Psoas muscle (tissue), 8 donors: ENCODE data around the gene EIF4B. TPM values are rescaled to one million over a fixed set of nuclear protein-coding genes. Genes with fewer than 3 reads are reported as not detected.
"Not testable (repeated sequence)": the region's sequence is repeated elsewhere in the genome, so short reads cannot be mapped to it uniquely, and the experiment has no call there.

Source experiments
- ATAC-seq, 4 donors: fragments of 200-7000 bp; cut with Tn5 transposase; one replicate each; pipeline ENCODE4 v1.9.1; 2020; ENCODE audit warnings: moderate library complexity in 3 of 4, mild to moderate bottlenecking in 2 of 4
- DNase-seq, 2 donors: peaks; one replicate each; pipeline ENCODE4 v3.0.0-alpha.2; 2020
- H3K27ac ChIP-seq: fragments of 200-600 bp; one replicate; pipeline ENCODE4 v1.8.0; 2022
- H3K27me3 ChIP-seq, 3 donors: fragments of 200-600 bp in 1 of 3; one replicate each; pipeline versions ENCODE4 v1.6.1 to v1.8.0; 2013 to 2022; ENCODE audit warnings: low read length in 2 of 3, mild to moderate bottlenecking in 2 of 3, moderate library complexity in 1 of 3; ENCODE audit not compliant: insufficient read depth in 3 of 3
- H3K36me3 ChIP-seq, 2 donors: fragments of 200-600 bp in 1 of 2; one replicate each; pipeline versions ENCODE4 v1.6.1 to v1.8.0; 2013 to 2022; ENCODE audit warnings: low read depth in 1 of 2, mild to moderate bottlenecking in 1 of 2, moderate library complexity in 1 of 2; ENCODE audit not compliant: insufficient read depth in 1 of 2
- H3K4me1 ChIP-seq: fragments of 200-600 bp; one replicate; pipeline ENCODE4 v1.8.0; 2022
- H3K4me3 ChIP-seq: fragments of 200-600 bp; one replicate; pipeline ENCODE4 v1.8.0; 2022; ENCODE audit warnings: mild to moderate bottlenecking
- H3K9me3 ChIP-seq: fragments of 200-600 bp; one replicate; pipeline ENCODE4 v1.8.0; 2022
- WGBS, 3 donors: extraction: QIAGEN DNeasy Blood & Tissue Kit; methylation state at CpG; one replicate each; pipeline versions ENCODE4 v1.1.6 to v1.1.7; 2013; 5-methylcytosine and 5-hydroxymethylcytosine counted together
- intact Hi-C, 2 donors: fragments of 100-400 bp; cut with DNase I; formaldehyde crosslinking; loops; one replicate each; pipeline versions ENCODE4 v1.11.0 to v1.14.2; 2022
- polyA plus RNA-seq, 3 donors: library from polyadenylated mRNA; stranded (reverse); fragments of 200-250 nt; gene quantifications; one replicate each; pipeline ENCODE4 v1.2.3, GENCODE V29; 2013
- total RNA-seq, 4 donors: library from RNA; stranded (reverse); fragmentation: NEBNext Ultra II Directional in 2 of 4; extraction: Animal tissue kit (Norgen Biotek cat#: 25700) in 2 of 4; gene quantifications; one replicate each; pipeline versions ENCODE4 v1.2.1 to v1.2.4, GENCODE V29; 2021 to 2023
- TF ChIP-seq, protein P1 (sequence below): fragments of 200-600 bp; IDR thresholded peaks from one replicate; pipeline ENCODE4 v1.8.0; 2022; ENCODE audit warnings: antibody characterized with exemption
- donor health status: healthy with polysubstance abuse.
- donor health status: DM: no; HTN: no; CAD: no; lungs with moderate emphysema.
- donor health status: Bipolar disorder and iron deficiency.
- donor health status: healthy.
- donor health status: DM: yes; HTN: yes; CAD: no.
- donor health status: DM: no; HTN: no; CAD: no.
- donor health status: DM: no; HTN: no; CAD: no.
- donor health status: DM: yes; HTN: yes; CAD: no.

Gene EIF4B
- total and polyA plus RNA-seq, 7 donors = 150 to 669 (median 565) TPM

DNA sequence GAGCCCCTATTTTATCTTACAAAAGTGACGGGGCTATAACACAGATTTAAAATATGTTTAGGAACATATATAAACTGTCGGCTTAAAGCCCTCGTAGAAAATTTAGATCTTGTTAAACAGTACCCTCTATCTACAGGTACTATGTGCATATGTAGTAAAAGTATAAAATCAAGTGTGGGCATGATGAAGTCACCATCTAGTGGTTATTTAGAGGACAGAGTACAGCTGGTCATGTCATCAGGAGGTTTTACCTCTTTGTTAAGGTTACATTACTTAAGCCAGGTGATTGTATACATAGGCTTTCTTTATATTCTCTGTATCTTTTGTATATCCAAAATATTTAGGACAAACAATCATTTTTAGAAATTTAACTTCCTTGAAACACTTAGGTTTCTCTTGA lies 25.4 kb downstream of the EIF4B start:
- H3K27ac ChIP-seq = no peak overlapping the region
- intact Hi-C loops = no loop called here

DNA sequence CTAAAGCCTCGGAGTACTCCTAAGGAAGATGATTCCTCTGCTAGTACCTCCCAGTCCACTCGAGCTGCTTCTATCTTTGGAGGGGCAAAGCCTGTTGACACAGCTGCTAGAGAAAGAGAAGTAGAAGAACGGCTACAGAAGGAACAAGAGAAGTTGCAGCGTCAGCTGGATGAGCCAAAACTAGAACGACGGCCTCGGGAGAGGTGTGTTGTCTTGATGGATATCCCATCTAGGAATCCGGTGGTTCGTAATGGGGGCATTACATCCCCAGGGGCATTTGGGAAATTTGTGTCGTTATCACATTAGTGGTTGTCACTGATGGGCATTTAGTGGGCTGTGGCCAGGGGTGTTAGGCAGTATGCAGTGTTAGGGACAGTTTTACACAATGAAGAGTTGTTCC lies 27.6 kb downstream of the EIF4B start:
- DNase-seq, H3K4me1 ChIP-seq, H3K9me3 ChIP-seq, ATAC-seq, H3K4me3 ChIP-seq, H3K27ac ChIP-seq, intact Hi-C loops, H3K27me3 ChIP-seq: not testable (repeated sequence)
- WGBS, 3 donors = 63 to 80% (median 64%) methylated on average over 10 of the region's 10 CpGs
- H3K36me3 ChIP-seq = peaks cover 20 to 100% of the 10 kb centered on the region in 2 donors

More for the DNA sequence above, 25.4 kb downstream of the EIF4B start:
- H3K9me3 ChIP-seq = no peaks in the 10 kb centered on the region
- DNase-seq (no peak), ATAC-seq (no peak)
- 90 to 96% (median 92%) methylated on average over 3 of the region's 3 CpGs for WGBS, 3 donors
- H3K4me1 ChIP-seq = no peaks in the 10 kb centered on the region
- peaks cover 12 to 100% of the 10 kb centered on the region in 2 donors for H3K36me3 ChIP-seq
- TF ChIP-seq, protein P1, sequence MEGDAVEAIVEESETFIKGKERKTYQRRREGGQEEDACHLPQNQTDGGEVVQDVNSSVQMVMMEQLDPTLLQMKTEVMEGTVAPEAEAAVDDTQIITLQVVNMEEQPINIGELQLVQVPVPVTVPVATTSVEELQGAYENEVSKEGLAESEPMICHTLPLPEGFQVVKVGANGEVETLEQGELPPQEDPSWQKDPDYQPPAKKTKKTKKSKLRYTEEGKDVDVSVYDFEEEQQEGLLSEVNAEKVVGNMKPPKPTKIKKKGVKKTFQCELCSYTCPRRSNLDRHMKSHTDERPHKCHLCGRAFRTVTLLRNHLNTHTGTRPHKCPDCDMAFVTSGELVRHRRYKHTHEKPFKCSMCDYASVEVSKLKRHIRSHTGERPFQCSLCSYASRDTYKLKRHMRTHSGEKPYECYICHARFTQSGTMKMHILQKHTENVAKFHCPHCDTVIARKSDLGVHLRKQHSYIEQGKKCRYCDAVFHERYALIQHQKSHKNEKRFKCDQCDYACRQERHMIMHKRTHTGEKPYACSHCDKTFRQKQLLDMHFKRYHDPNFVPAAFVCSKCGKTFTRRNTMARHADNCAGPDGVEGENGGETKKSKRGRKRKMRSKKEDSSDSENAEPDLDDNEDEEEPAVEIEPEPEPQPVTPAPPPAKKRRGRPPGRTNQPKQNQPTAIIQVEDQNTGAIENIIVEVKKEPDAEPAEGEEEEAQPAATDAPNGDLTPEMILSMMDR = no peak
- no peak overlapping the region for H3K4me3 ChIP-seq
- no peaks in the 10 kb centered on the region for H3K27me3 ChIP-seq

DNA sequence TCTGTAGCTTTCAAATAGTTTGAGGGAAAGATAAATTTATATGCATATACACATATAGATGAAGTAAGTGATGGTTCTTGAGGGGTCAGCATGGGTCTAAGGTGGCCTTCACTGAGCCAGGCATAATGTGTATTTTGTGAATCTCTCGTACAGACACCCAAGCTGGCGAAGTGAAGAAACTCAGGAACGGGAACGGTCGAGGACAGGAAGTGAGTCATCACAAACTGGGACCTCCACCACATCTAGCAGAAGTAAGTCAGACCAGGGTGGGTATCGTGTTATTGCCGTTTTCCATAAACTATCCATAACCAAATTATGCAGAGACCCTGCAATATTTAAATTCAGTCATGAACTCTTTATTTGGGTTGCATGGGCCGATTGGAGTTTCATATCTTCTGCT lies 28.2 kb downstream of the EIF4B start:
- no peak for ATAC-seq
- WGBS, 3 donors = 71 to 81% (median 77%) methylated on average over 8 of the region's 8 CpGs
- Histone ChIP-seq H3K4me1 (peaks cover 10% of the 10 kb centered on the region), H3K27ac (no peak overlapping the region), H3K9me3 (no peaks in the 10 kb centered on the region), H3K36me3 (peaks cover 23 to 100% of the 10 kb centered on the region in 2 donors), H3K27me3 (no peaks in the 10 kb centered on the region), H3K4me3 (no peak overlapping the region)
- TF ChIP-seq, protein P1 = no peak
- intact Hi-C loops = no loop called here
- DNase-seq = no peak

DNA sequence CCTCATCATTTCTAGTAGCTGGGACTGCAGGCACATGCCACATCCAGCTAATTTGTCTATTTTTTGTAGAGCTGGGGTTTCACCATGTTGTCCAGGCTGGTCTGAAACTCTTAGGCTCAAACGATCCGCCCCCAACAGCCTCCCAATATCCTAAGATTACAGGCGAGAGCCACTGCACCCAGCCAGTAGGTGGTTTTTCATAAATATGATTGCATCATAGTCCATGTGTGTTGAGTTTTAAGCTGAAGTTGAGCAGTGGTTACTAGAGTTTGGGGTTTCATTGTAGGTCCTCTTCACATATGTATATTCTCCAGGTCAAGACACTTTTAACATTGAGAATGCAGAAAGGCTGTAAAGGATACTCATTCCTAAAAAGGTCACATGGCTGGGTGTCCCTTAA lies 30.5 kb downstream of the EIF4B start:
- no peaks in the 10 kb centered on the region for H3K9me3 ChIP-seq
- WGBS, 3 donors = 84 to 94% (median 85%) methylated on average over 3 of the region's 3 CpGs
- TF ChIP-seq, protein P1 = no peak
- ATAC-seq = no peak
- H3K27ac ChIP-seq = no peak overlapping the region
- H3K4me3 ChIP-seq = no peak overlapping the region
- peaks cover 24 to 100% of the 10 kb centered on the region in 2 donors for H3K36me3 ChIP-seq
- intact Hi-C loops = no loop called here
- no peaks in the 10 kb centered on the region for H3K27me3 ChIP-seq
- DNase-seq = no peak
- H3K4me1 ChIP-seq = peaks cover 10% of the 10 kb centered on the region

DNA sequence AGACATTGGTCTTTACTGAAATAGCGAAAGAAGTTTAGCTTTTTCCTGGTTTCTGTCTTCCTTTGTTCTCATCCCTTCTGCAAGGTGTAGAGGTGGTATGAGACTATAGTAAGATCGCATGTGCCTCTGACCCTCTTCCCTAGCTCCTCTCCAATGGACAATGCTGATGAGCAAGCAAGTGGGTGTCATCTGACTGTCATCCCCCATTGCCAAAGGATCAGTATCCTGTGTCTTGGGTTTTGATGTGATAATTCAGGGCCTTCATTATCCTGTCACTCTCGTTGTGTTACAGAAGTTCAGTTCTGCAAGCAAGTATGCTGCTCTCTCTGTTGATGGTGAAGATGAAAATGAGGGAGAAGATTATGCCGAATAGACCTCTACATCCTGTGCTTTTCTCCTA lies 33.6 kb downstream of the EIF4B start:
- peak overlapping the region; percentile 73 for H3K27ac ChIP-seq
- H3K27me3 ChIP-seq = no peaks in the 10 kb centered on the region
- TF ChIP-seq, protein P1 = no peak
- peaks cover 10% of the 10 kb centered on the region for H3K4me1 ChIP-seq
- no peaks in the 10 kb centered on the region for H3K9me3 ChIP-seq
- H3K36me3 ChIP-seq = peaks cover 20 to 80% of the 10 kb centered on the region in 2 donors
- DNase-seq (no peak), ATAC-seq (peak in 2 of 4 donors; percentile 30 to 33)
- 69 to 80% (median 77%) methylated on average over 4 of the region's 4 CpGs for WGBS, 3 donors
- no peak overlapping the region for H3K4me3 ChIP-seq
- intact Hi-C loops = no loop called here
